Lower lobe of right lung (tissue), 2 donors: ENCODE data around the gene DGKI. TPM values are rescaled to one million over a fixed set of nuclear protein-coding genes. Genes with fewer than 3 reads are reported as not detected.
"Not testable (repeated sequence)": the region's sequence is repeated elsewhere in the genome, so short reads cannot be mapped to it uniquely, and the experiment has no call there.

Experiments used
- ATAC-seq, 2 donors: fragments of 200-7000 bp; cut with Tn5 transposase; one replicate each; pipeline ENCODE4 v1.9.1; 2020 to 2022; ENCODE audit warnings: mild to moderate bottlenecking in 2 of 2, moderate library complexity in 2 of 2
- DNase-seq: peaks from one replicate; pipeline ENCODE4 v3.0.0-alpha.2; 2020
- H3K27ac ChIP-seq: fragments of 200-600 bp; one replicate; pipeline ENCODE4 v1.8.0; 2022
- H3K27me3 ChIP-seq: fragments of 200-600 bp; one replicate; pipeline ENCODE4 v1.8.0; 2022; ENCODE audit warnings: low read depth
- H3K36me3 ChIP-seq: fragments of 200-600 bp; one replicate; pipeline ENCODE4 v1.8.0; 2022; ENCODE audit warnings: mild to moderate bottlenecking
- H3K4me1 ChIP-seq: fragments of 200-600 bp; one replicate; pipeline ENCODE4 v1.8.0; 2022
- H3K4me3 ChIP-seq: fragments of 200-600 bp; one replicate; pipeline ENCODE4 v1.8.0; 2022; ENCODE audit warnings: mild to moderate bottlenecking
- H3K9me3 ChIP-seq: fragments of 200-600 bp; one replicate; pipeline ENCODE4 v1.8.0; 2022
- intact Hi-C: fragments of 100-400 bp; cut with DNase I; formaldehyde crosslinking; loops from one replicate; pipeline ENCODE4 v1.11.0; 2022
- total RNA-seq: library from RNA; stranded (reverse); fragmentation: NEBNext Ultra II Directional; extraction: Animal tissue kit (Norgen Biotek cat#: 25700); gene quantifications from one replicate; pipeline ENCODE4 v1.2.1, GENCODE V29; 2021
- TF ChIP-seq, protein P1 (sequence below): fragments of 200-600 bp; IDR thresholded peaks from one replicate; pipeline ENCODE4 v1.8.0; 2022; ENCODE audit warnings: antibody characterized with exemption, mild to moderate bottlenecking
- donor health status: DM: no; HTN: yes; CAD: no; lungs with severe emphysema.

Gene DGKI
- total RNA-seq, 1 donor from 2014 or later = 0.09 TPM

- TF ChIP-seq, protein P1, sequence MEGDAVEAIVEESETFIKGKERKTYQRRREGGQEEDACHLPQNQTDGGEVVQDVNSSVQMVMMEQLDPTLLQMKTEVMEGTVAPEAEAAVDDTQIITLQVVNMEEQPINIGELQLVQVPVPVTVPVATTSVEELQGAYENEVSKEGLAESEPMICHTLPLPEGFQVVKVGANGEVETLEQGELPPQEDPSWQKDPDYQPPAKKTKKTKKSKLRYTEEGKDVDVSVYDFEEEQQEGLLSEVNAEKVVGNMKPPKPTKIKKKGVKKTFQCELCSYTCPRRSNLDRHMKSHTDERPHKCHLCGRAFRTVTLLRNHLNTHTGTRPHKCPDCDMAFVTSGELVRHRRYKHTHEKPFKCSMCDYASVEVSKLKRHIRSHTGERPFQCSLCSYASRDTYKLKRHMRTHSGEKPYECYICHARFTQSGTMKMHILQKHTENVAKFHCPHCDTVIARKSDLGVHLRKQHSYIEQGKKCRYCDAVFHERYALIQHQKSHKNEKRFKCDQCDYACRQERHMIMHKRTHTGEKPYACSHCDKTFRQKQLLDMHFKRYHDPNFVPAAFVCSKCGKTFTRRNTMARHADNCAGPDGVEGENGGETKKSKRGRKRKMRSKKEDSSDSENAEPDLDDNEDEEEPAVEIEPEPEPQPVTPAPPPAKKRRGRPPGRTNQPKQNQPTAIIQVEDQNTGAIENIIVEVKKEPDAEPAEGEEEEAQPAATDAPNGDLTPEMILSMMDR = no peak
- Histone ChIP-seq H3K9me3 (no peaks in the 10 kb centered on the region), H3K4me1 (no peaks in the 10 kb centered on the region), H3K27ac (no peak overlapping the region), H3K36me3 (no peaks in the 10 kb centered on the region), H3K27me3 (no peaks in the 10 kb centered on the region), H3K4me3 (no peak overlapping the region)
- intact Hi-C loops = no loop called here
- DNase-seq = no peak
- ATAC-seq = no peak
Observed at GRCh38 chr7:137715533-137715932, 131.2 kb downstream of the DGKI start.

- intact Hi-C loops = no loop called here
- TF ChIP-seq, protein P1 = no peak
- no peaks in the 10 kb centered on the region for H3K9me3 ChIP-seq
- H3K36me3 ChIP-seq = no peaks in the 10 kb centered on the region
- no peak overlapping the region for H3K27ac ChIP-seq
- no peak overlapping the region for H3K4me3 ChIP-seq
- DNase-seq (no peak), ATAC-seq (no peak)
- H3K4me1 ChIP-seq = no peaks in the 10 kb centered on the region
- no peaks in the 10 kb centered on the region for H3K27me3 ChIP-seq
Observed at GRCh38 chr7:137715121-137715520, 131.7 kb downstream of the DGKI start.

DNA sequence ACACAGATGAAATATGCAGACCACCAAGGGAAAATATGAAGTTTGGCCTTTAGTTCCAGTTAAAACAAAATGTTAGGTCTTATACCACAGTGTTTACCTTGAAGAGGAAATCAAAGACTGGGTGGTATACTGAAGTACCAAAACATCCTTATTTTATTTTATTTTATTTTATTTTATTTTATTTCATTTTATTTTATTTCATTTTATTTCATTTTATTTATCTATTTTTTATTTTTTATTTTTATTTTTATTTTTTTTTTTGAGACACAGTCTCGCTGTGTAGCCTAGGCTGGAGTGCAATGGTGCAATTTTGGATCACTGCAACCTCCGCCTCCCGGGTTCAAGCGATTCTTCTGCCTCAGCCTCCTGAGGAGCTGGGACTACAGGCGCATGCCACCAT lies 140.4 kb downstream of the DGKI start:
- peaks cover 17% of the 10 kb centered on the region for H3K9me3 ChIP-seq
- H3K27me3 ChIP-seq, H3K36me3 ChIP-seq, H3K4me1 ChIP-seq, intact Hi-C loops, H3K4me3 ChIP-seq, DNase-seq, H3K27ac ChIP-seq, ATAC-seq: not testable (repeated sequence)

DNA sequence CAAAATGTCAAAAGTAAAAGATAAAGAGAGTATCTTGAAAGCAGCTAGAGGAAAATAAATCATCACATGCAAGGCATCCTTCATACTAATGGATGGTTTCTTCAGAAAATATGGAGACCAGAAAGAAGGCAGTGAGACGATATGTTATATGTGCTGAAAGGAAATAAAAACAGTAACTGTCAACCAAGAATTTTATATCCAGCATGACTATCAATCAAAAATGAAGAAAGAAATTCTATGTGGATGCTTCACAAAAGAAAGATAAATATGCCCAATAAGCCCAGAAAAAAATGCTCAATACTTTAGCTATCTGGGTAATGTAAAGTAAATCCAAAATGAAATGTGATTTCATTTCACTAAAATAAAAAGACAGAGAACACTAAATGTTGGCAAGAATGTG lies 142.1 kb downstream of the DGKI start:
- H3K36me3 ChIP-seq = no peaks in the 10 kb centered on the region
- H3K9me3 ChIP-seq = peaks cover 17% of the 10 kb centered on the region
- DNase-seq (no peak), ATAC-seq (no peak)
- H3K27me3 ChIP-seq = no peaks in the 10 kb centered on the region
- H3K4me1 ChIP-seq = no peaks in the 10 kb centered on the region
- H3K4me3 ChIP-seq = no peak overlapping the region
- TF ChIP-seq, protein P1 = no peak
- intact Hi-C loops = no loop called here
- no peak overlapping the region for H3K27ac ChIP-seq

DNA sequence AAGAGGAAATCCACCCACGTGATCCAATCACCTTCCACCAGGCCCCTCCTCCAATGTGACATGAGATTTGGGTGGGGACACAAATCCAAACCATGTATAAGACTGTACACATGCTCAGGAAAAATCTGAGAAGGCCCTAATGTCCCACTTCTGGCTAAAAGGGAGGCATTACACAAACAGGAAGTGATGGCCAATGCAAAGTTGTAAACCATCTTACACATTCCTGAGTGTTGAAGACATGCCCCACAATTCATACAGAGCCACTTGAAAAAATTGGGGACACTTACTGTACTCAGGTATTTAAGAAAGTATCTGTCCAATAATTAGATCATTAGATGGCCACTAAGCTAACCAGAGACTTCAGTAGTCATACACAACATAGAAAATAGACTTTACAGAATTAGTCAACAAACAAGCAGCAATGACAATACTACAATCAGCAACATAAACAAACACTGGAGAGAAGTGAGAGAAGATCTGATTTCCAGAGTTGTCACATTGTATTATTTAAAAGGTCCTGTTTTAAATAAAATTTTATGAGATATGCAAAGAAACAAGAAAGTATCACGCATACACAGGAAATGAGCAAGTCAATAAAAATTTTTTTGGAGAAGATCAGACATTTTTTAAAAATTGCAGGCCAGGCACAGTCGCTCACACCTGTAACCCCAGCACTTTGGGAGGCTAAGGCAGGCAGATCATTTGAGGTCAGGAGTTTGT lies 143.3 kb downstream of the DGKI start:
- ATAC-seq = no peak
- Histone ChIP-seq H3K36me3 (no peaks in the 10 kb centered on the region), H3K4me1 (no peaks in the 10 kb centered on the region), H3K27me3 (no peaks in the 10 kb centered on the region), H3K27ac (no peak overlapping the region), H3K9me3 (peaks cover 17% of the 10 kb centered on the region), H3K4me3 (no peak overlapping the region)
- intact Hi-C loops = no loop called here
- DNase-seq = no peak
- TF ChIP-seq, protein P1 = no peak

DNA sequence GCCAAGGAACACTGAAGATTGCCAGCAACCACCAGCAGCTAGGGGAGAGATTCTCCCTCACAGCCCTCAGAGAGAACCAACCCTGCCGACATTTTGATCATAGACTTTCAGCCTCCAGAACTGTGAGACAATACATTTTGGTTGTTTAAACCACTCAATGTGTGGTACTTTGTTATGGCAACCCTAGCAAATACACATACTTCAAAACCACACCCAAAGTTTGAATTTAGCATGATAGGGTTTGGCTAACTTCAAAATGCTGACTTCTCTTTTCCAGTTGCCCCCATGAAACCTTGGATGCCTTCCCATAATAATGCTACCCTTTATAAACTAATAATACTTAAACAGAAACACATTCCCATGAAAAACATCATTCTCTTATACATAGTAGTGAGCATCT lies 149.8 kb downstream of the DGKI start:
- Histone ChIP-seq H3K4me1 (no peaks in the 10 kb centered on the region), H3K36me3 (no peaks in the 10 kb centered on the region), H3K4me3 (no peak overlapping the region), H3K27ac (no peak overlapping the region), H3K9me3 (no peaks in the 10 kb centered on the region), H3K27me3 (no peaks in the 10 kb centered on the region)
- DNase-seq (no peak), ATAC-seq (no peak)
- intact Hi-C loops = no loop called here
- TF ChIP-seq, protein P1 = no peak
